22Rv1 (cell line): ENCODE measurements around the gene CDK5RAP2.

Experiments used
- H3K27ac ChIP-seq: fragments of 450-650 bp; 2 replicates; pipeline ENCODE4 v1.5.1; 2017
- CTCF ChIP-seq: fragments of 450-650 bp; IDR thresholded peaks from 2 replicates; pipeline ENCODE4 v1.5.1; 2017; ENCODE audit warnings: mild to moderate bottlenecking
- ZFX ChIP-seq: fragments of 450-650 bp; IDR thresholded peaks from 2 replicates; pipeline ENCODE4 v1.6.1; 2017; ENCODE audit warnings: antibody characterized with exemption, borderline replicate concordance

Gene CDK5RAP2

GRCh38 chr9:120609636-120610035, 29.7 kb upstream of the CDK5RAP2 start:
- H3K27ac ChIP-seq, result no peak overlapping the region
- TF ChIP-seq CTCF, result no peak
- TF ChIP-seq ZFX, result no peak

DNA sequence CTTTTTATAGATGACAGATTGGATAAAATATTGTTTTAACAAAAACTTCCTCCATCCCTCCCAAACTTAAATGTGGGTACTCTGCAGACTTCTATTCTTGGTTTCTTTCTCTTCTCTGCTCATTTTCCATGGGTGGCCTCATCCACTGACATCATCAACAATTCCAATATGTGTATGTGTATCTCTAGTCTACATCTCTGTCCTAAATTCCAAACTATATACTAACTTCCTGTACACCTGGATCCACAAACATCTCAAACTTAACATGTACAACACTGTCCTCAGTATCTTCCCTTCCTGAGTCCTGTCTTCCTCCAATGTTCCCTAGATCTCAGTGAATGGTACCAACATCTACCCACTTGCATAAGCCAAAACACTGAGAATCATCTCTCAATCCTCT, 28.5 kb upstream of the CDK5RAP2 start:
- TF ChIP-seq CTCF, result no peak
- no peak for TF ChIP-seq ZFX
- no peak overlapping the region for H3K27ac ChIP-seq

DNA sequence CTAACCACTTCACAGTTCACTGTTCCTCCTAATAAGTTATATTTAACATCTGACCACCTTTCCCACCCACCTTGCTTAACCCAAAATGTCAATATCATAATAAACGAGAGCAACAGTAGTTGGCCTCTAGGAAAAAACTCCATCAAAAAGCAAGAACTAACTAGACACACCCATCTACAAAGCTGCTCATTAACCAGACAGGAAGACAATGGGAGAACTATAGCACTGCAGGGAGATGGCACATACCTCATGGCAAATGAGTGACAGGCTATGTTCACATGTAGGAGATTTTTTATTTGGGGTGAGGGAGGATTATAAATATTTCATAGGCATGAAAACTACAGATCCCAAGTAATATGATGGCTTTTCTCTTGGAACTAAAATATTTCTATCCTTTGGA, 23.6 kb upstream of the CDK5RAP2 start:
- TF ChIP-seq CTCF (no peak), ZFX (no peak)

DNA sequence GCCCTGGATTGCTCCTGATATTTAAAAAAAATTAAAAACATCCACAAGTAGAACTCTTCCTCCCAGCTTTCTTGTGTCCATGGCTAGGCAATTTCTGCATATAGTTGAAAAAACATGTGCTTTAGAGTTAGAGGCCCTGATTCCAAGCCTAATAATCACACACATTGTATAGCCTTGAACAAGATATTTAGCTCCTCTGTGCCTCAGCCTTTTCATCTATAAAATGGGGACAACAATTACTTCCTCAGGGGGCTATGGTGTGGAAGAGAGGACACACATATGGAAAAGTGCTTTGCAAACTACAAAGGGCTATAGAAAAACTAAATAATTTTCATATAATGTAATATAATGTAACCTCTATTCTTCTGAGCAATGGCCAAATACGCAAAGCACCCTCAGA, 23.0 kb upstream of the CDK5RAP2 start:
- no peak for TF ChIP-seq ZFX
- no peak for TF ChIP-seq CTCF
- H3K27ac ChIP-seq, result no peak overlapping the region

More for the DNA sequence above, 23.6 kb upstream of the CDK5RAP2 start:
- H3K27ac ChIP-seq, result no peak overlapping the region

DNA sequence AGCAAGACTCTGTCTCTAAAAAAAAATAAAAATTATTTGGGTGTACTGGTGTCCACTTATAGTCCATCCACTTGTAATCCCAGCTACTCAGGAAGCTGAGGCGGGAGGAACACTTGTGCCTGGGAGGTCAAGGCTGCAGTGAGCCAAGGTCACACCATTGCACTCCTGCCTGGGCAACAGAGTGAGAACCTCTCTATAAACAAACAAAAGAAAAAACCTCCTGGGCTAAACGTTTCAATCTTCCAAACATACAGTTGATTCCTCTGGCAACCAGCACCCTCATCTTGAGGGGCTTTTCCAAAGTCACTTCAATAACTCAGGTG, 13.9 kb upstream of the CDK5RAP2 start:
- no peak overlapping the region for H3K27ac ChIP-seq
- TF ChIP-seq CTCF (no peak), ZFX (no peak)

- H3K27ac ChIP-seq, result no peak overlapping the region
- TF ChIP-seq CTCF (no peak), ZFX (no peak)
Measured at GRCh38 chr9:120593250-120593954, 13.4 kb upstream of the CDK5RAP2 start.

DNA sequence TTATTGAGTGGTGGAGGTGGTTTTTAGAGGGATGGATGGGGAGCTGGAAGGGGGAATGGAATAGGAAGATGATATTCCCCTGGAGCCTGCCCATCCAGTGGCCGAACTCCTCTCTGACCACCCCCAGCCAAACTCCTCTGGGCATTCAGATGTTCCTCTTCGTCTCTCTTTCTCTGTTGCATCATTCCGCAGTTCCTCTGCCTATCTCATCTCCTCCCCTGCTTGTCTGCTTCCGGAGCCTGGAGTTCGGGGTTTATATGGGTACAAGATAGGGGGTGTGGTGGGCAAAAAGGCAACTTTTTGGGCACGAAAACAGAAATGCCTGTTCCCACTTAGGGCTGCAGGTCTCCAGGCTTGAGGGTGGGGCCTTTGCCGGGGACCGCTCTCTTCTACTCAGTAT, 12.2 kb upstream of the CDK5RAP2 start:
- no peak overlapping the region for H3K27ac ChIP-seq
- TF ChIP-seq ZFX (no peak), CTCF (no peak)
